Endothelial cell of umbilical vein (primary cell): ENCODE measurements around the gene SEMA6C. TPM values are rescaled to one million over a fixed set of nuclear protein-coding genes. Genes with fewer than 3 reads are reported as not detected.
"Not testable (repeated sequence)": the region's sequence is repeated elsewhere in the genome, so short reads cannot be mapped to it uniquely, and the experiment has no call there.

Experiments
- BruUV-seq: library from RNA; stranded (reverse); fragments of 400-500 nt; replicated peaks from 2 replicates; lab custom pipeline; 2021; lab: Mats Ljungman, UMichigan
- CTCF ChIA-PET: fragments of 300-600, 350-600 bp; sonication (Branson Sonifier 250); formaldehyde crosslinking; loops from one replicate; lab custom pipeline; 2021; ENCODE audit warnings: antibody characterized with exemption, inconsistent platforms; lab: Charles Lee
- POLR2A ChIA-PET: fragments of 300-600, 350-600 bp; sonication (Branson Sonifier 250); formaldehyde crosslinking; loops from one replicate; lab custom pipeline; 2021; ENCODE audit warnings: antibody characterized with exemption, inconsistent platforms; lab: Charles Lee
- DNase-seq: peaks from one replicate; pipeline ENCODE4 v3.0.0-alpha.2; 2011; ENCODE audit warnings: low read depth, low spot score
- FAIRE-seq: peaks from 2 replicates; lab custom pipeline; 2011; peaks lifted over from hg19 to GRCh38; lab: Jason Lieb, UNC
- H2AFZ ChIP-seq: 2 replicates; pipeline ENCODE4 v1.6.0; 2012; ENCODE audit warnings: low read depth, low read length, control low read depth, inconsistent platforms
- H3K27ac ChIP-seq: 2 replicates; pipeline ENCODE4 v1.5.1; 2011; ENCODE audit warnings: low read depth, mild to moderate bottlenecking, control low read depth, low read length, moderate library complexity; ENCODE audit not compliant: insufficient read depth
- H3K27me3 ChIP-seq, 2 experiments: 2 replicates each; pipeline versions ENCODE4 v1.6.0 to v1.6.1; 2011; ENCODE audit warnings: low read length in 2 of 2, mixed read lengths in 1 of 2; ENCODE audit not compliant: control insufficient read depth in 2 of 2, insufficient read depth in 2 of 2
- H3K36me3 ChIP-seq, 2 experiments: 2 replicates in 1 of 2; 3 replicates in 1 of 2; pipeline ENCODE4 v1.5.1; 2011; ENCODE audit warnings: low read length in 2 of 2, mild to moderate bottlenecking in 1 of 2, moderate library complexity in 1 of 2; ENCODE audit not compliant: control insufficient read depth in 2 of 2, insufficient read depth in 2 of 2; ENCODE audit errors: extremely low read depth in 1 of 2
- H3K4me1 ChIP-seq: 3 replicates; pipeline ENCODE4 v1.5.1; 2011; ENCODE audit warnings: mild to moderate bottlenecking, low read length; ENCODE audit not compliant: control insufficient read depth, insufficient read depth; ENCODE audit errors: extremely low read depth
- H3K4me2 ChIP-seq: 2 replicates; pipeline ENCODE4 v1.6.1; 2011; ENCODE audit warnings: low read length, control low read depth, mixed read lengths; ENCODE audit not compliant: insufficient read depth
- H3K4me3 ChIP-seq, 3 experiments: fragments of 200-600 bp in 1 of 3; sonication (generic), shearing (Covaris generic) in 1 of 3; replicated peaks in 1 of 3; 2 replicates each; pipeline ENCODE4 v1.5.1; 2011 to 2016; ENCODE audit warnings: control low read depth in 3 of 3, low read length in 3 of 3, mild to moderate bottlenecking in 2 of 3, inconsistent platforms in 1 of 3, low read depth in 1 of 3, moderate library complexity in 1 of 3; ENCODE audit not compliant: insufficient read depth in 1 of 3
- H3K79me2 ChIP-seq: 2 replicates; pipeline ENCODE4 v1.6.0; 2012; ENCODE audit warnings: low read length, inconsistent platforms; ENCODE audit not compliant: control insufficient read depth, insufficient read depth
- H3K9ac ChIP-seq: replicated peaks from 2 replicates; pipeline ENCODE3; 2011; ENCODE audit warnings: low read length, control low read depth; ENCODE audit not compliant: insufficient read depth; ENCODE audit errors: extremely low read depth
- H3K9me1 ChIP-seq: replicated peaks from 3 replicates; pipeline ENCODE4 v1.6.0; 2011; ENCODE audit warnings: mild to moderate bottlenecking, low read length; ENCODE audit not compliant: control insufficient read depth, insufficient read depth; ENCODE audit errors: extremely low read depth
- H3K9me3 ChIP-seq: replicated peaks from 2 replicates; pipeline ENCODE4 v1.5.1; 2012; ENCODE audit warnings: low read length, inconsistent platforms; ENCODE audit not compliant: control insufficient read depth, insufficient read depth
- H4K20me1 ChIP-seq: replicated peaks from 2 replicates; pipeline ENCODE3; 2011; ENCODE audit warnings: mild to moderate bottlenecking, low read length; ENCODE audit not compliant: control insufficient read depth, insufficient read depth; ENCODE audit errors: extremely low read depth
- EZH2 ChIP-seq: IDR thresholded peaks from 2 replicates; pipeline ENCODE4 v1.6.1; 2012; ENCODE audit warnings: borderline replicate concordance, low read depth, mild to moderate bottlenecking, moderate library complexity, low read length, inconsistent platforms; ENCODE audit not compliant: severe bottlenecking
- GATA2 ChIP-seq: IDR thresholded peaks from 2 replicates; pipeline ENCODE4 v1.7.0; 2011; ENCODE audit warnings: low read depth, mild to moderate bottlenecking, moderate library complexity, mixed read lengths, low read length; ENCODE audit not compliant: insufficient read length, insufficient read depth
- JUN ChIP-seq: IDR thresholded peaks from 2 replicates; pipeline ENCODE4 v1.6.1; 2011; ENCODE audit warnings: borderline replicate concordance, low read depth; ENCODE audit not compliant: insufficient read length, insufficient read depth
- MYC ChIP-seq: IDR thresholded peaks from one replicate; pipeline ENCODE4 v1.6.1; 2011; ENCODE audit warnings: mild to moderate bottlenecking, low read depth, low read length
- POLR2A ChIP-seq: IDR thresholded peaks from 2 replicates; pipeline ENCODE4 v1.6.1; 2012; ENCODE audit warnings: low read depth, mild to moderate bottlenecking, control low read depth, low read length
- POLR2AphosphoS5 ChIP-seq: IDR thresholded peaks from 2 replicates; pipeline ENCODE4 v1.6.1; 2012; ENCODE audit warnings: low read depth, mild to moderate bottlenecking, control low read depth, low read length, moderate library complexity; ENCODE audit not compliant: insufficient read depth
- dilution Hi-C: fragments of 300-500 bp; cut with MboI; formaldehyde crosslinking; loops from one replicate; pipeline ENCODE4 v1.15.0; 2019; ENCODE audit warnings: low sequenced_read_pairs; ENCODE audit not compliant: extremely low pct_ligation_motif_present
- intact Hi-C: fragments of 100-400 bp; cut with micrococcal nuclease; formaldehyde crosslinking; loops from one replicate; pipeline ENCODE4 v1.10.0; 2022
- polyA plus RNA-seq, 4 experiments: library from polyadenylated mRNA; depleted of rRNA in 3 of 4; stranded (reverse) in 3 of 4; unstranded in 1 of 4; fragments of >200 nt; gene quantifications; 2 replicates each; pipeline versions ENCODE4 v1.2.1 to v1.2.3, GENCODE V29; 2011 to 2012; ENCODE audit warnings: missing spikeins in 1 of 4
- total RNA-seq: library from RNA; stranded (reverse); gene quantifications from 2 replicates; pipeline ENCODE4 v1.2.3, GENCODE V29; 2021
- TF ChIP-seq, protein P1 (sequence below), 2 donors: IDR thresholded peaks; 1 replicate in 1 of 2; 2 replicates in 1 of 2; pipeline ENCODE4 v1.5.1; 2011; ENCODE audit warnings: low read length in 2 of 2, mild to moderate bottlenecking in 2 of 2, moderate library complexity in 2 of 2, control low read depth in 1 of 2, inconsistent platforms in 1 of 2, low read depth in 1 of 2; ENCODE audit not compliant: insufficient read depth in 1 of 2; ENCODE audit errors: extremely low read depth in 1 of 2
- TF ChIP-seq, protein P2 (sequence below): IDR thresholded peaks from 2 replicates; pipeline ENCODE4 v1.6.1; 2011; ENCODE audit not compliant: insufficient read depth, insufficient read length

SEMA6C gene
- total and polyA plus RNA-seq, 2 donors (not counting 3 experiments of a cell fraction or from before 2014, with no cell fraction given), result 53.0 to 71.9 TPM

- H3K79me2 ChIP-seq, result peaks cover 31% of the 10 kb centered on the region
- POLR2A ChIA-PET, result interaction anchor here (0.9 to 1.3 kb wide), 3 partner anchors 11 to 90 kb away, joined by 3 to 4 read pairs (median 3); no protein-coding TSS in a partner anchor
- H3K4me3 ChIP-seq, result peak within 1 kb of the TSS; percentile 63 to 97 (median 93)
- BruUV-seq, result no TSS peak
- DNase-seq (peak; percentile 91), FAIRE-seq (peak; percentile 94)
- H3K4me2 ChIP-seq, result peak within 1 kb of the TSS; percentile 98
- TF ChIP-seq POLR2AphosphoS5, result peak; percentile 96
- TF ChIP-seq MYC, result peak; percentile 72
- TF ChIP-seq EZH2, result no peak
- TF ChIP-seq, protein P1, sequence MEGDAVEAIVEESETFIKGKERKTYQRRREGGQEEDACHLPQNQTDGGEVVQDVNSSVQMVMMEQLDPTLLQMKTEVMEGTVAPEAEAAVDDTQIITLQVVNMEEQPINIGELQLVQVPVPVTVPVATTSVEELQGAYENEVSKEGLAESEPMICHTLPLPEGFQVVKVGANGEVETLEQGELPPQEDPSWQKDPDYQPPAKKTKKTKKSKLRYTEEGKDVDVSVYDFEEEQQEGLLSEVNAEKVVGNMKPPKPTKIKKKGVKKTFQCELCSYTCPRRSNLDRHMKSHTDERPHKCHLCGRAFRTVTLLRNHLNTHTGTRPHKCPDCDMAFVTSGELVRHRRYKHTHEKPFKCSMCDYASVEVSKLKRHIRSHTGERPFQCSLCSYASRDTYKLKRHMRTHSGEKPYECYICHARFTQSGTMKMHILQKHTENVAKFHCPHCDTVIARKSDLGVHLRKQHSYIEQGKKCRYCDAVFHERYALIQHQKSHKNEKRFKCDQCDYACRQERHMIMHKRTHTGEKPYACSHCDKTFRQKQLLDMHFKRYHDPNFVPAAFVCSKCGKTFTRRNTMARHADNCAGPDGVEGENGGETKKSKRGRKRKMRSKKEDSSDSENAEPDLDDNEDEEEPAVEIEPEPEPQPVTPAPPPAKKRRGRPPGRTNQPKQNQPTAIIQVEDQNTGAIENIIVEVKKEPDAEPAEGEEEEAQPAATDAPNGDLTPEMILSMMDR (IDR thresholded peaks at IDR 0.05; ENCODE audit: extremely low read depth in 1 of 2, insufficient read depth in 1 of 2, low read depth in 1 of 2, low read length in 2 of 2), result no peak
- TF ChIP-seq GATA2, result no peak
- TF ChIP-seq JUN, result no peak
- TF ChIP-seq, protein P2, sequence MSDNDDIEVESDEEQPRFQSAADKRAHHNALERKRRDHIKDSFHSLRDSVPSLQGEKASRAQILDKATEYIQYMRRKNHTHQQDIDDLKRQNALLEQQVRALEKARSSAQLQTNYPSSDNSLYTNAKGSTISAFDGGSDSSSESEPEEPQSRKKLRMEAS, result no peak
- peak; percentile 92 for TF ChIP-seq POLR2A
- H3K9me1 ChIP-seq, result no peaks in the 10 kb centered on the region
- intact Hi-C loops, result loop anchor here (1.0 to 10.0 kb wide), 3 partner anchors 8 to 955 kb away; partner anchors contain the start of genes ANP32E, LYSMD1 and PIP5K1A
- no peaks in the 10 kb centered on the region for H4K20me1 ChIP-seq
- H3K36me3 ChIP-seq, result peaks cover 4 to 5% of the 10 kb centered on the region in 2 experiments
- CTCF ChIA-PET, result interaction anchor here (0.6 to 1.7 kb wide), 10 partner anchors 10 to 194 kb away, joined by 3 to 19 read pairs (median 4); partner anchors contain the start of genes LYSMD1, PSMD4 and SCNM1
- peak within 1 kb of the TSS; percentile 93 for H3K9ac ChIP-seq
- H3K27ac ChIP-seq, result peak within 1 kb of the TSS; percentile 56
- dilution Hi-C loops, result no loop called here
- H3K27me3 ChIP-seq, result no peaks in the 10 kb centered on the region
- peak within 1 kb of the TSS; percentile 25 for H2AFZ ChIP-seq
- H3K4me1 ChIP-seq, result peaks cover 10% of the 10 kb centered on the region
- no peaks in the 10 kb centered on the region for H3K9me3 ChIP-seq
Measured at GRCh38 chr1:151189637-151190445, 43.4 kb upstream of the SEMA6C start, which contains the start of gene VPS72. TSS of gene VPS72 (minus strand) at chr1:151190197. CDS start at chr1:151190121, 76 bp downstream.

- H2AFZ ChIP-seq, H3K9ac ChIP-seq, H4K20me1 ChIP-seq, DNase-seq, H3K9me3 ChIP-seq, dilution Hi-C loops, H3K27ac ChIP-seq, H3K36me3 ChIP-seq, POLR2A ChIA-PET, intact Hi-C loops, H3K27me3 ChIP-seq, FAIRE-seq, BruUV-seq, H3K9me1 ChIP-seq: not testable (repeated sequence)
- Histone ChIP-seq H3K4me1 (peaks cover 10% of the 10 kb centered on the region), H3K79me2 (peaks cover 31% of the 10 kb centered on the region), H3K4me3 (peak overlapping the region in 1 of 3 experiments; percentile 97), H3K4me2 (peak overlapping the region; percentile 98)
- CTCF ChIA-PET, result interaction anchor here (0.8 to 1.1 kb wide), 2 partner anchors 13 to 89 kb away, joined by 3 to 4 read pairs; partner anchors contain the start of gene TMOD4
Measured at GRCh38 chr1:151188667-151189066, 42.2 kb upstream of the SEMA6C start.
